GM21786 (cell line): ENCODE results near the gene NPW.

Source experiments
- ATAC-seq: cut with Tn5 transposase; IDR thresholded peaks from one replicate; pipeline ENCODE4 v1.9.1; 2021; ENCODE audit not compliant: unreplicated experiment

NPW gene

GRCh38 chr16:1984347-1985225 lies 35.0 kb upstream of the NPW start:
- ATAC-seq: peak; percentile 3

GRCh38 chr16:1985466-1986150 lies 34.0 kb upstream of the NPW start:
- no peak for ATAC-seq

GRCh38 chr16:1987198-1987597 lies 32.4 kb upstream of the NPW start:
- ATAC-seq: no peak

GRCh38 chr16:1989209-1990100 lies 30.1 kb upstream of the NPW start, which contains the start of gene SYNGR3:
TSS of gene SYNGR3 (plus strand) at chr16:1989970. CDS start at chr16:1990103, 133 bp downstream.
- ATAC-seq: no peak

- ATAC-seq: no peak
These were observed 29.6 kb upstream of the NPW start for GRCh38 chr16:1990101-1990350.

GRCh38 chr16:1990351-1991134 lies 29.0 kb upstream of the NPW start:
- no peak for ATAC-seq

- ATAC-seq: no peak
These were observed 28.4 kb upstream of the NPW start for GRCh38 chr16:1991135-1991551.

GRCh38 chr16:1991588-1991947 lies 28.0 kb upstream of the NPW start:
- ATAC-seq: no peak

- peak; percentile 44 for ATAC-seq
These were observed 27.5 kb upstream of the NPW start for GRCh38 chr16:1991948-1992703.

- no peak for ATAC-seq
These were observed 26.8 kb upstream of the NPW start for GRCh38 chr16:1992704-1993317.

- ATAC-seq: no peak
These were observed 25.9 kb upstream of the NPW start for GRCh38 chr16:1993731-1994131.

- ATAC-seq: no peak
These were observed 21.9 kb upstream of the NPW start for GRCh38 chr16:1997494-1998359.

GRCh38 chr16:1998360-1998835 lies 21.2 kb upstream of the NPW start:
- ATAC-seq: no peak

- ATAC-seq: no peak
These were observed 20.5 kb upstream of the NPW start for GRCh38 chr16:1998852-1999801.

- ATAC-seq: no peak
These were observed 19.6 kb upstream of the NPW start for GRCh38 chr16:1999866-2000514.

GRCh38 chr16:2001035-2001434 lies 18.6 kb upstream of the NPW start:
- ATAC-seq: no peak
